Astrocyte (in vitro differentiated cells and primary cell): ENCODE data around the gene SRPRB. TPM values are rescaled to one million over a fixed set of nuclear protein-coding genes. Genes with fewer than 3 reads are reported as not detected.

Source experiments
- DNase-seq: peaks from one replicate; pipeline ENCODE4 v3.0.0-alpha.2; 2010; ENCODE audit warnings: low read depth
- FAIRE-seq: peaks from 2 replicates; lab custom pipeline; 2011; peaks lifted over from hg19 to GRCh38; lab: Jason Lieb, UNC
- H2AFZ ChIP-seq: 2 replicates; pipeline ENCODE4 v1.6.0; 2012; ENCODE audit warnings: low read depth, low read length, inconsistent platforms
- H3K27ac ChIP-seq: 2 replicates; pipeline ENCODE4 v1.5.1; 2011; ENCODE audit warnings: low read depth, low read length, inconsistent platforms
- H3K27me3 ChIP-seq: 2 replicates; pipeline ENCODE4 v1.6.0; 2011; ENCODE audit warnings: low read length, inconsistent platforms; ENCODE audit not compliant: insufficient read depth
- H3K36me3 ChIP-seq: 2 replicates; pipeline ENCODE4 v1.5.1; 2011; ENCODE audit warnings: low read length, inconsistent platforms; ENCODE audit not compliant: insufficient read depth
- H3K4me1 ChIP-seq: 2 replicates; pipeline ENCODE4 v1.5.1; 2011; ENCODE audit warnings: low read length, inconsistent platforms; ENCODE audit not compliant: insufficient read depth
- H3K4me2 ChIP-seq: 2 replicates; pipeline ENCODE4 v1.6.0; 2012; ENCODE audit warnings: low read length, inconsistent platforms
- H3K4me3 ChIP-seq: 2 replicates; pipeline ENCODE4 v1.5.1; 2011; ENCODE audit warnings: low read depth, mild to moderate bottlenecking, low read length, inconsistent platforms; ENCODE audit not compliant: insufficient read depth
- H3K79me2 ChIP-seq: 2 replicates; pipeline ENCODE4 v1.6.0; 2012; ENCODE audit warnings: mild to moderate bottlenecking, low read length, inconsistent platforms; ENCODE audit not compliant: insufficient read depth
- H3K9ac ChIP-seq: 2 replicates; pipeline ENCODE4 v1.6.0; 2012; ENCODE audit warnings: mild to moderate bottlenecking, low read length, inconsistent platforms
- H3K9me3 ChIP-seq: 2 replicates; pipeline ENCODE4 v1.5.1; 2012; ENCODE audit warnings: low read depth, mild to moderate bottlenecking, low read length, inconsistent platforms; ENCODE audit not compliant: insufficient read depth
- H4K20me1 ChIP-seq: 2 replicates; pipeline ENCODE4 v1.6.0; 2012; ENCODE audit warnings: low read length, inconsistent platforms; ENCODE audit not compliant: insufficient read depth
- H3K27ac Mint-ChIP-seq: one replicate; pipeline ENCODE4 v1.8.0; 2021; ENCODE audit warnings: mild to moderate bottlenecking, mixed read lengths; ENCODE audit not compliant: unreplicated experiment
- H3K27me3 Mint-ChIP-seq: one replicate; pipeline ENCODE4 v1.8.0; 2021; ENCODE audit warnings: low read depth, mixed read lengths; ENCODE audit not compliant: unreplicated experiment
- H3K36me3 Mint-ChIP-seq: one replicate; pipeline ENCODE4 v1.8.0; 2021; ENCODE audit warnings: low read depth, mixed read lengths; ENCODE audit not compliant: unreplicated experiment
- H3K4me1 Mint-ChIP-seq: one replicate; pipeline ENCODE4 v1.8.0; 2021; ENCODE audit warnings: low read depth, mixed read lengths; ENCODE audit not compliant: unreplicated experiment
- H3K4me3 Mint-ChIP-seq: one replicate; pipeline ENCODE4 v1.8.0; 2021; ENCODE audit warnings: mild to moderate bottlenecking, moderate library complexity, mixed read lengths; ENCODE audit not compliant: unreplicated experiment
- H3K9me3 Mint-ChIP-seq: one replicate; pipeline ENCODE4 v1.8.0; 2021; ENCODE audit warnings: mild to moderate bottlenecking, mixed read lengths; ENCODE audit not compliant: unreplicated experiment
- CTCF ChIP-seq: IDR thresholded peaks from 2 replicates; pipeline ENCODE4 v1.5.1; 2011; ENCODE audit warnings: low read depth, mild to moderate bottlenecking, inconsistent platforms, low read length, moderate library complexity; ENCODE audit not compliant: insufficient read depth
- EZH2 ChIP-seq: IDR thresholded peaks from 2 replicates; pipeline ENCODE4 v1.6.1; 2012; ENCODE audit warnings: mild to moderate bottlenecking, low read length, inconsistent platforms; ENCODE audit not compliant: insufficient read depth
- total RNA-seq: library from RNA; stranded (reverse); gene quantifications from 2 replicates; pipeline ENCODE4 v1.2.1, GENCODE V29; 2021

Gene SRPRB
- total RNA-seq, 1 donor from 2014 or later, result 83.8 TPM

- Mint-ChIP-seq H3K27me3 (peaks cover 2% of the 10 kb centered on the region), H3K4me1 (peaks cover 24% of the 10 kb centered on the region), H3K4me3 (no peak overlapping the region), H3K9me3 (no peaks in the 10 kb centered on the region), H3K36me3 (peaks cover 8% of the 10 kb centered on the region), H3K27ac (no peak overlapping the region)
- no peak for TF ChIP-seq EZH2
- TF ChIP-seq CTCF, result no peak
- no peaks in the 10 kb centered on the region for H3K79me2 ChIP-seq
- no peaks in the 10 kb centered on the region for H3K4me1 ChIP-seq
- FAIRE-seq (no peak), DNase-seq (no peak)
- H3K9ac ChIP-seq, result no peak overlapping the region
- no peaks in the 10 kb centered on the region for H3K9me3 ChIP-seq
- H3K27me3 ChIP-seq, result peaks cover 5% of the 10 kb centered on the region
- no peak overlapping the region for H3K4me3 ChIP-seq
- H3K27ac ChIP-seq, result no peak overlapping the region
- no peaks in the 10 kb centered on the region for H3K36me3 ChIP-seq
- H3K4me2 ChIP-seq, result no peak overlapping the region
- peaks cover 5% of the 10 kb centered on the region for H4K20me1 ChIP-seq
- no peak overlapping the region for H2AFZ ChIP-seq
Observed at GRCh38 chr3:133870822-133871221, 65.2 kb downstream of the SRPRB start.

Other genes with a start within 250 kb of the SRPRB start
- 290 and 323 TPM in 2 replicates for gene CDV3, start 232.1 kb upstream of the SRPRB start, total RNA-seq
- 19.5 and 23.9 TPM in 2 replicates for gene TOPBP1, start 143.9 kb upstream of the SRPRB start, total RNA-seq
- gene TF, start 59.4 kb upstream of the SRPRB start, total RNA-seq, result 0.34 and 1.3 TPM in 2 replicates
- gene RAB6B, start 90.1 kb downstream of the SRPRB start, total RNA-seq, result 60.5 and 61.8 TPM in 2 replicates
- gene SLCO2A1, start 224.1 kb downstream of the SRPRB start, total RNA-seq, result 2.1 and 2.2 TPM in 2 replicates